Fibroblast of peridontal ligament (primary cell): Measurements from ENCODE around the gene NCOA7.
"Not testable (repeated sequence)": the region's sequence is repeated elsewhere in the genome, so short reads cannot be mapped to it uniquely, and the experiment has no call there.

ENCODE experiments used
- DNase-seq: peaks from one replicate; pipeline ENCODE4 v3.0.0-alpha.2; 2010; ENCODE audit errors: extremely low read depth

Gene NCOA7

GRCh38 chr6:125792172-125792571 lies 1.4 kb downstream of the NCOA7 start:
- peak; percentile 38 for DNase-seq

- DNase-seq: peak; percentile 77
These were observed 1.9 kb downstream of the NCOA7 start for GRCh38 chr6:125792680-125793079.

DNA sequence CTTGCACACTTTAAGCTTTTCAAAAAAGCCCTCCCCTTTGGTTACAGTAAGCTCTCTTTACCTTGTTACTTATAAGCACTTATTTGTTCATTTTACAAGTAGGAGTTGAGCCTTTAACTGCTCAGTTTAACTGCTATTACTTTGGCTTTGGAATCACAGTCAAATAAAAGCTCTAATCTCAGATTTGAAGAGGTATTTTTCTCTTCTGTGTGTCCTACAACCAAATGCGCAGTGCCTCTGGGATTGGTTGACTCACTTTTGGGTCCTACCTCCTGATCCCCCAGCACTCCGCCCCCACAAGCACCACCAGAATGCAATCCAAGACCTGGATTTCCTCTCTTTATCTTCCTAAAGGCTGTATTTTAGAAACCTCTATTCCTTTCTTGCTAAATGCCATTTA lies 2.5 kb downstream of the NCOA7 start:
- peak; percentile 38 for DNase-seq

- DNase-seq: peak; percentile 66
These were observed 3.1 kb downstream of the NCOA7 start for GRCh38 chr6:125793863-125794262.

GRCh38 chr6:125794342-125795137 lies 3.8 kb downstream of the NCOA7 start:
- peak; percentile 80 for DNase-seq

DNA sequence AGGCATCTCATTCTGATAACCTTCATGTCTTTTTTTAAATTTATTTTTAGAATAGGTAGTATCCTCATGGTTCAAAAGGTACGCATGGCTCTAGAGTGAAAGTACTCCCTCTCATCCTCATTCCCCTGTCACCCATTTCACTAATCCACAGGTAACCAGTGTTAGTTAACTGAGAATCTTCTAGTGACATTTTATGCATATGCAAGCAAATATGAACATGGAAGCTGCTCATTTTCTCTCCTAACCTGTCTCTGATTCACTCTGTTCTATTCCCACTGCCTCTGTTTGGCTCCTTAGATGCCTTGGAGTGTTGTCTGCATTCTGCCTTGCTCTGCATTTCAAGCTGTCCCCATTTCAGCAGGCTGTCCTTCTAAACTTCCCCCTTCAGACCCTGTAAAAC lies 4.5 kb downstream of the NCOA7 start:
- DNase-seq: no peak

DNA sequence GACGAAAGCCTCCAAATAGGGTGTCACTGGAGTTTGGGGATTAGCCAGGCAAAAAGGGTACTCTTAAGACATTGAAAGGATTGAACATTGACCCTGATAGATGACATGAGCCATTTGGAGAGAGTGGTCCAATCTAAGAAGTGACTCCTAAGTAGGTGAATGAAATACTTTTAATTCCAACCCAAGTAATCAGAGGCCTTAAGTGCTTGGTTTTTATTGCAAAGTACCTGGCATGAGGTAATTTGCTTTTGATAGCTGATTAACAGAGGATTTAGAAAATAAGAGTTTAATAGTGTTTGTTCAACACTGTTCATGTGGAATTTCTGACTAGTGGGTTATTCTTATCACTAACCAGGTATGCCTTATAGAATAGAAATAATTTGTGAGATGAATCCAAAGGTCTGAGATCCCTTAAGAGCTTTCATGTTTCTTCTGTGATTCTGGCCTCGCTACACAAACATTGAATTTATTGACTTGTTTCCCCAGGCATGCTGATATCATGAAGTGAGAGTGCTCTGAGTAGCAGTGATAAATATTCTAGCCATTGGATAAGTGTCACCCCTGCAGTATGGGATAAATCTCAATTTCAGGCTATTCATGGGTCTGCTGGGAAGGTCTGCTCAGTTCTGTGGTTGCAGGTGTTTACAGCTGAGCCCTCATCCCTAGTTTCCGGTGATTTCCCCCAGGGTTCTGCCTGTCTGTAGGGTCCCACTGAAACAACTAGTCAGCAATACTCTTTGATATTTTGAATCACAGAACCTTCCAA lies 6.5 kb downstream of the NCOA7 start:
- DNase-seq: no peak

DNA sequence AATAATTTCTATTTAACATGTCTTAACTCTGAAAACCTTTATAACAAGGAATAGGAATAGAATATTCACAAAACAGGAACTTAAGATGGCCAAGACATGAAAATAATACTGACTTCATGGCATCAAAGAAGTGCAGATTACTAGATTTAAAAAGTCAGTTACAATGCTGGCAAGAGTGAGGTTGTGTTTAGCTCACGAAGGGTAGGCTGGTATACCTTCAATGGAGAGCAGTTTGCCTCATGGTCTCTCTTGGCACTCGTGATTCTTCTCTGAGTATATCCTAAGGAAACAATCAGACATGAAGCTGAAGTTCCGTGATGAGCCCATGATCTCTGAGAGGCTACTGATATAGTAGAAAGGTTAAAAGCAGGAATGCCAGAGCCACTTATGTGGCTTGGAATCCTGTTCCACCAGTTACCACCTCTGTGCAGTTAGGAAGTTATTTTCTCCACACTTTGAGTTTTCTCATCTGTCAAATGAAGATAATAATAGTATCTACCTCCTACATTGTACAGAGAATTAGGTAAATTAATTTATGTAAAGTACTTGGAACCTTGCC lies 7.2 kb downstream of the NCOA7 start:
- DNase-seq: no peak

- no peak for DNase-seq
These were observed 8.2 kb downstream of the NCOA7 start for GRCh38 chr6:125798734-125799508.

GRCh38 chr6:125802383-125802782 lies 11.6 kb downstream of the NCOA7 start:
- DNase-seq: no peak

DNA sequence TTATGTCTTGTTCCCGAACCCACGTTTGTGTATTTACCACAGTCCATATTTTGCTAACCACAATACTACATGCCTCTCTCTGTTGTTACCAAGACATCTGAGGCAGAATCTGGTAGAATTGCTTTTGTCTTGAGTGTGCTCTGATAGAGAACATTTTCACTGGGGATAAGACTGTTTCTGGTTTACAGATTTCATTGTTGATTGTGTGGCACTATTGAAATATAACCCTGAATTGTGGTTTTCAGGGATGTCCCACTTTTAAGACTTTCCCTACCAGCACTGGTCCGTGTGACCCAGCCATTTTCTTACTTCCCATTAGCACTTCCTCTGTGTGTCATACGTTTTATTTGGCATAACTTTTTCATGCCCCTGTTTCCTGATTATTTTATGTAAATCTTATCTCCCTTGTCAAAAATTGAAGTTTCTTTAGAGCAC lies 12.2 kb downstream of the NCOA7 start:
- DNase-seq: peak; percentile 74

- DNase-seq: no peak
These were observed 13.5 kb downstream of the NCOA7 start for GRCh38 chr6:125804264-125804663.

- DNase-seq: not testable (repeated sequence)
These were observed 14.2 kb downstream of the NCOA7 start for GRCh38 chr6:125804866-125805425.

- DNase-seq: no peak
These were observed 16.1 kb downstream of the NCOA7 start for GRCh38 chr6:125806813-125807212.

- DNase-seq: no peak
These were observed 16.5 kb downstream of the NCOA7 start for GRCh38 chr6:125807293-125807692.

DNA sequence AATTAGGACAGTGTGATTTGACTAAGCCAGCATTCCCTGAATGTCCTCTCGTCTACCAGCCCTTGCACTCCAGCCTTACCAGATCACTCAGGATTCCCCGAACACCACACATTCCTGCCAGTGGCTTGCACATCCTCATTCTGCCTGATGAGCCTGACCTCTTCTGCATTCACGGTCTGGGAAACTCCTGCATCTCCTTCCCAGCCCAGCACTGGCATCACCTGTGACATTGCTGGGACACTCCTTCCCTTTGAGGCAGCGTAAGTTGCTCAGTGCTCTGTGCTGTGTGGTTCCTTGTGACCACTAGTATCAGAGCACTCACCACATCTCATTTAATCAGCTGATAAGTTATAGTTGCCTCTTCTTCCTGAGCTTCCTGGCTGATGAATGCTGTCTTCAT lies 17.3 kb downstream of the NCOA7 start:
- no peak for DNase-seq

- DNase-seq: no peak
These were observed 17.8 kb downstream of the NCOA7 start for GRCh38 chr6:125808591-125808990.

GRCh38 chr6:125809570-125810170 lies 18.9 kb downstream of the NCOA7 start:
- DNase-seq: no peak

DNA sequence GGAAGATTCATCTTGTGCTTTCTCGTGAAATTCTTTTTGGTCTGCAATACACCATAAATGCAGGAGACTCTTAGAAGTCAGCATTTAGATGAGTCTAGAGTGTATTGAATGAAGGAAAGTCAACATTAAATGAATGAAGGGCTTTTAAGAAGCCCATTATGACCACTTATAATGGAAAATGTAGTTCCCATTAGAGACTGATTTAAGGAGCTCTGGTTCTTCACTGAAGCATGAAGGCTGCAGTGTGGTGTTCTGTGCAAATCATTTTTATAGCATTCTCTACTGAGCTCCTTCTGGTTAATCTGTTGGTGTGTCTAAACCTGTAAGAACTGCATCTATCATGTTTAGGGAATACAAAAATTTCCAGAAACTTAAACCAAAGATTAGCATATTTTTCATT lies 19.7 kb downstream of the NCOA7 start:
- no peak for DNase-seq

DNA sequence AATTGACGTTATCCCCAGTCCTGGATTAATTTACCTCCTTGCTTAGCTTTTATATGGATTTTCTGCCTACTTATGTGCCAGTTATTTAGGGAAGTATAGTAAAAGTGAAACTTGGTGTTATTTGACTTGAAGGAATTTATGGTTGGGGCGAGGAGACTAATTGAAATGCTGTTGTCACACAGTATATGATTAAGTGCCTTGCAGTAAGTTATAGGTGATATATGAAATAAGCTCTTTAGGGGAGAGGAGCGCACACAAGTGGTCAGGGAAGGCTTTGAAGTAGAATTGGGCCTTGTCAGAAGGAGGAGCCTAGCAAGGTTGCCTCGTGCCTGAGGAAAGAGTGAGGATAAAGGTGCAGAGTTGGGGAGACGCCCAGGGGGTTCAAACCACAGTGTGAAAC lies 20.5 kb downstream of the NCOA7 start:
- DNase-seq: no peak
